AG04450 (cell line): ENCODE results near the gene MEGF6. TPM values are rescaled to one million over a fixed set of nuclear protein-coding genes. Genes with fewer than 3 reads are reported as not detected.

Source experiments
- CTCF ChIA-PET: fragments of 300-600, 350-600 bp; formaldehyde crosslinking; extraction: SDS; loops from one replicate; lab custom pipeline; 2022; ENCODE audit warnings: antibody characterized with exemption, inconsistent platforms; lab: Charles Lee
- POLR2A ChIA-PET: fragments of 350-600 bp; formaldehyde crosslinking; extraction: SDS; loops from one replicate; lab custom pipeline; 2021; ENCODE audit warnings: antibody characterized with exemption, inconsistent platforms; lab: Yijun Ruan, JAX
- DNase-seq: peaks from one replicate; pipeline ENCODE4 v3.0.0-alpha.2; 2011; ENCODE audit warnings: low read depth, low spot score
- H3K27ac ChIP-seq: one replicate; pipeline ENCODE4 v1.5.1; 2012; ENCODE audit warnings: low read depth, low read length, control low read depth
- H3K27me3 ChIP-seq: one replicate; pipeline ENCODE4 v1.6.0; 2012; ENCODE audit warnings: low read length; ENCODE audit not compliant: control insufficient read depth, insufficient read depth
- H3K4me3 ChIP-seq: 2 replicates; pipeline ENCODE4 v1.5.1; 2011; ENCODE audit warnings: mild to moderate bottlenecking, low read depth, low read length, control low read depth
- H3K9me3 ChIP-seq: 2 replicates; pipeline ENCODE4 v1.5.1; 2012; ENCODE audit warnings: low read length; ENCODE audit not compliant: control insufficient read depth, insufficient read depth
- polyA plus RNA-seq: library from polyadenylated mRNA; depleted of rRNA; stranded (reverse); fragments of >200 nt; gene quantifications from 2 replicates; pipeline ENCODE4 v1.2.3, GENCODE V29; 2011
- TF ChIP-seq, protein P1 (sequence below): IDR thresholded peaks from 2 replicates; pipeline ENCODE4 v1.5.1; 2011; ENCODE audit warnings: low read depth, low read length, control low read depth, inconsistent platforms

The MEGF6 gene
- polyA plus RNA-seq, 1 experiment = 0.45 TPM

DNA sequence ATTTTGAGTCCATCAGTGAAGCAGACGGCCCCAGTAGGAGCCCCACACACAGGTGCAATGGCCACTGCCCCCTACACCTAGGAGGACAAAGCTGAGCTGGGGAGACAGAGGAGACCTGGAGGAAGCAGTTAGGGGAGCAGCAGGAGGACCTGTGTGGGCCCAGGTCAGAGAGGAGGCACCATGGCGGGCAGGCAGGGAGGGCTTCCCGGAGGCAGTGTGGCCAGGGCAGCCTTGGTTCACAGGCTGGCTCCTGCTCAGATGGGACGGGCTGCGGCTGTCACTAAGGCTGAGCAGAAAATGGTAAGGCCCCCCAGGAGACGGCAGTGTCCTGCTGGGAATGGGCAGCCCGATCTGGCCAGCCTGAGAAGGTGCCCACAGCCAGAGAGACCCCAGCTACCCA is 15.4 kb downstream of the MEGF6 start:
- no peak for DNase-seq
- Histone ChIP-seq H3K4me3 (no peak overlapping the region), H3K27ac (no peak overlapping the region), H3K27me3 (peaks cover 27% of the 10 kb centered on the region), H3K9me3 (no peaks in the 10 kb centered on the region; the same call in 1 of the 2 replicates)
- TF ChIP-seq, protein P1, sequence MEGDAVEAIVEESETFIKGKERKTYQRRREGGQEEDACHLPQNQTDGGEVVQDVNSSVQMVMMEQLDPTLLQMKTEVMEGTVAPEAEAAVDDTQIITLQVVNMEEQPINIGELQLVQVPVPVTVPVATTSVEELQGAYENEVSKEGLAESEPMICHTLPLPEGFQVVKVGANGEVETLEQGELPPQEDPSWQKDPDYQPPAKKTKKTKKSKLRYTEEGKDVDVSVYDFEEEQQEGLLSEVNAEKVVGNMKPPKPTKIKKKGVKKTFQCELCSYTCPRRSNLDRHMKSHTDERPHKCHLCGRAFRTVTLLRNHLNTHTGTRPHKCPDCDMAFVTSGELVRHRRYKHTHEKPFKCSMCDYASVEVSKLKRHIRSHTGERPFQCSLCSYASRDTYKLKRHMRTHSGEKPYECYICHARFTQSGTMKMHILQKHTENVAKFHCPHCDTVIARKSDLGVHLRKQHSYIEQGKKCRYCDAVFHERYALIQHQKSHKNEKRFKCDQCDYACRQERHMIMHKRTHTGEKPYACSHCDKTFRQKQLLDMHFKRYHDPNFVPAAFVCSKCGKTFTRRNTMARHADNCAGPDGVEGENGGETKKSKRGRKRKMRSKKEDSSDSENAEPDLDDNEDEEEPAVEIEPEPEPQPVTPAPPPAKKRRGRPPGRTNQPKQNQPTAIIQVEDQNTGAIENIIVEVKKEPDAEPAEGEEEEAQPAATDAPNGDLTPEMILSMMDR = no peak
- ChIA-PET POLR2A (no interaction called here), CTCF (no interaction called here)

DNA sequence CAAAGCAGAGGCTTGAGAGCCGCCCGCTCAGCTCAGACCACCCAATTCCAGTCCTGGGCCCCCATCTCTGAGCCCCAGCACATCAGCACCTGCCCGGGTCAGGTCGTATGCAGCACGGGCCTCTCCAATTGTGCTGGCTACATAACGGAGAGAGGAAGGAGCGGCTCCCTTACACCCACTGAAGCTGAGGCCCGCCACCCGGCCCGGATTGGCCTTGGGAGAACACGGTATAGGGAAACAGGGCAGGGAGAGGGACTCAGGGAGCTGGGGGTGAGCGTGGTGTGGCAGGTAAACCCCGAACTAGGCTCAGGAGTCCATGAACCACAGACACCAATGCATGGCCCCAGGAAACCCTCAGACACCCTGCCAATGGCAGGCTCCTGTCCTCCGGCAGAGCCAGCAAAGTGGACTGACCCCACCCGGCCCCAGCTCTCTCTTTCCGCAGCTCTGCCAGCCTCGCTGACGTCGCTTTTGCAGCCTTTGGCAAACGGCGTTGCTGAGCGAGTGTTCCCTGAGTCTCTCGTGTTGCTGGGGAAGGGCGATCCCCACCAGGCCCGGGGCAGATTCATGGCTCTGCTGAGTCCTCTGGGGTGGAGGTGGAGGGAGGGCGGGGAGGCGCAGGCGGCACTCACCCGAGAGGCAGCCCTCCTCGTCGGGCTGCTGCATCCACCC is 16.5 kb downstream of the MEGF6 start:
- no peak for DNase-seq
- CTCF ChIA-PET = interaction anchor here (1.4 kb wide), 1 partner anchor 20 kb away, joined by 3 read pairs; no protein-coding TSS in a partner anchor
- H3K27ac ChIP-seq = no peak overlapping the region
- POLR2A ChIA-PET = no interaction called here
- peaks cover 22% of the 10 kb centered on the region for H3K27me3 ChIP-seq
- no peak overlapping the region for H3K4me3 ChIP-seq
- TF ChIP-seq, protein P1 = no peak
- H3K9me3 ChIP-seq = no peaks in the 10 kb centered on the region; the same call in 1 of the 2 replicates

DNA sequence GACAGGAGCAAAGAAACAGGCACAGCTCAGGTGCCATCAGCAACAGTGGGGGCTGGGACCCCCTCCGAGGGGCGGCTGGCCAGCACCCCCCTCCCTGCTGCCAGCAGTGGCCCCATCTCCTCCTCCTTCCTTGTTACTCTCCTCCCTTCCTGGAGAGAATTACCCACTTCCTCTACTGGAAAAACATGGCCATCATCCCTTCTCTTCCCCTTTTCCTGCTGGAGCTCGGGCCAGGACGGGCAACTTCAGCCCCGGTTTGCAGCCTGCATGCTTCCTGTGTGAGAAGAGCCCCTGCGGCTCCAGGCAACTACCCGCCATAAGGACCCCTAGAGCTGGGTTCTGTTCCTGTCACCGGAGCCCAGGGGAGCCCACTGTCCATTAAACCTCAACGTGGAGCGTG is 17.6 kb downstream of the MEGF6 start:
- DNase-seq = no peak
- TF ChIP-seq, protein P1 = no peak
- Histone ChIP-seq H3K9me3 (no peaks in the 10 kb centered on the region; the same call in 1 of the 2 replicates), H3K27ac (no peak overlapping the region), H3K27me3 (peaks cover 17% of the 10 kb centered on the region), H3K4me3 (no peak overlapping the region)
- CTCF ChIA-PET = no interaction called here
- POLR2A ChIA-PET = no interaction called here

DNA sequence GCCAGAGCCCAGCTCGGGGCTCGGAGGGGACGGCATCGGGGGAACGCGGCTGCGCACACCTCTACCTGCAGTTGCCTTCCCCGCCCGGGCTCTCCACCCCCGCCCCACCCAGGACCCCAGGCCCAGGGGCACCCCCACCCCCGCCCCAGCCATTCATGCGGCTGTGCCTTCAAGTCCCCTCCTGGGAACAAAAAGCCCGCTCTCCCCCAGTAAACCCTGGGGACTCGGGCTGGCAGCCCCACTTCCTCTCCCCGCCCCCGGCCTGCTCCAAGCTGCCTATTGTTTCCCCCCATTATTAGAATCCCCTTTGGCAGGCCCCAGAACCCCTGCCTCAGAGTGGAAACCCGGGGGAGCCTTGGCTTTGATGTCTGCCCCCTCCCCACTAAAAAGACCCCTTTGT is 18.0 kb downstream of the MEGF6 start:
- Histone ChIP-seq H3K27me3 (peaks cover 14% of the 10 kb centered on the region), H3K4me3 (no peak overlapping the region), H3K27ac (no peak overlapping the region), H3K9me3 (no peaks in the 10 kb centered on the region; the same call in 1 of the 2 replicates)
- no peak for DNase-seq
- TF ChIP-seq, protein P1 = no peak
- ChIA-PET POLR2A (no interaction called here), CTCF (interaction anchor here (1.2 kb wide), 1 partner anchor 26 kb away, joined by 4 read pairs; no protein-coding TSS in a partner anchor)

DNA sequence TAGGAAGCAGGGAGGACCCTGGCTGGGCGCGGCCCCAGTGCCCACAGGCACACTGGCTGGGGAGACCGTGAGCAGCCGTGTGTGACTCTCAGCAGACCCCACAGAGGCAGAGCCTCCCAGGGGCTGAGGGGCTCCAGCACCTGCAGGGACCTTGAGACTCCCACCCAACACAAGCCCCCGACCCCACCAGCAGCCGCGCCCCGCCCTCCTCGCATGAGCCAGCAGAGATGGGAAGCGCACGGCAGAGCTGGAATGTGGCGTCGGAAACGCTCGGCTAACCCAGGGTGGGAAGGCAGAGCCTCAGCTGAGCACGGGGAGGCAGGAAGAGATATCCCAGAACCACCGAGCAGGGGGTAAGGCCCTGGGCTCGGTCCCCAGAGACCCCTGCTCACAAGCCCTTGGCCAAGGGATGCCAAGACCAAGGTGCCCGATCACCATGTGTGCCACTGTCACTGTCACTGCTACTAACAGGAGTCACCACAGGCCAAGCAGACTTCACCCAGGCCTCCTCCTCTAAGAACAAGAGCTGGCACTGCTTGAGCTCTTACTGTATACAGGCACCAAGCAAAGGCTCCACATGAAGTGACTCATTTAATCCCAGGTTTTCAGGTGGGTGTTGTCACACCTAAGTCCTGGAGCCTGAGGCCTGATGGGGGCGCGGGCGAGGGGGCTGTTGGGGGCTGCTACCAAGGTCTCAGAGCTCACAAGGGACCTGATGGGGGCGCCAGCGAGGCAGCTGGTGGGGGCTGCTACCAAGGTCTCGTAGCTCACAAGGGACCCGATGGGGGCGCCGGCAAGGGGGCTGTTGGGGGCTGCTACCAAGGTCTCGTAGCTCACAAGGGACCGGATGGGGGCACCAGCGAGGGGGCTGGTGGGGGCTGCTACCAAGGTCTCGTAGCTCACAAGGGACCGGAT is 20.1 kb downstream of the MEGF6 start:
- DNase-seq = no peak
- Histone ChIP-seq H3K4me3 (no peak overlapping the region), H3K27ac (no peak overlapping the region), H3K9me3 (peaks cover 5% of the 10 kb centered on the region), H3K27me3 (peaks cover 2% of the 10 kb centered on the region)
- POLR2A ChIA-PET = no interaction called here
- CTCF ChIA-PET = interaction anchor here (0.7 to 1.3 kb wide), 2 partner anchors 29 to 60 kb away, joined by 3 to 5 read pairs; no protein-coding TSS in a partner anchor
- TF ChIP-seq, protein P1 = no peak
